HepG2 (cell line): ENCODE results near the gene BTN1A1. TPM values are rescaled to one million over a fixed set of nuclear protein-coding genes. Genes with fewer than 3 reads are reported as not detected.

Experiments used
- CCDC6 ChIP-seq: sonication (generic); formaldehyde crosslinking; IDR thresholded peaks from 2 replicates; pipeline ENCODE4 v1.8.1; 2022; ENCODE audit warnings: mild to moderate bottlenecking, missing genetic modification reagents, moderate library complexity
- FOXP1 ChIP-seq, 2 experiments: fragments of 450-650 bp in 1 of 2; IDR thresholded peaks; 2 replicates each; pipeline ENCODE4 v1.6.1; 2017 to 2018; ENCODE audit warnings: antibody characterized with exemption in 1 of 2
- HNF1B ChIP-seq: sonication (generic); formaldehyde crosslinking; IDR thresholded peaks from 2 replicates; pipeline ENCODE4 v1.5.1; 2020; ENCODE audit warnings: mild to moderate bottlenecking, moderate library complexity, missing genetic modification reagents
- PRDM4 ChIP-seq: sonication (generic); formaldehyde crosslinking; IDR thresholded peaks from 2 replicates; pipeline ENCODE4 v1.9.0; 2021; ENCODE audit warnings: missing genetic modification reagents, borderline replicate concordance
- RXRA ChIP-seq: sonication (generic); formaldehyde crosslinking; IDR thresholded peaks from 2 replicates; pipeline ENCODE4 v1.5.1; 2020; ENCODE audit warnings: missing genetic modification reagents
- SP1 ChIP-seq, 2 experiments: fragments of 450-650 bp in 1 of 2; sonication (generic) in 1 of 2; formaldehyde crosslinking in 1 of 2; IDR thresholded peaks; 2 replicates each; pipeline versions ENCODE4 v1.4.0 to v1.6.1; 2016 to 2020; ENCODE audit warnings: missing genetic modification reagents in 1 of 2
- STAT5B ChIP-seq: sonication (generic); formaldehyde crosslinking; IDR thresholded peaks from 2 replicates; pipeline ENCODE4 v1.4.0; 2020; ENCODE audit warnings: missing genetic modification reagents
- ZBTB8A ChIP-seq: sonication (generic); formaldehyde crosslinking; IDR thresholded peaks from 2 replicates; pipeline ENCODE4 v1.4.0; 2020; ENCODE audit warnings: mild to moderate bottlenecking, low read depth, missing genetic modification reagents, borderline replicate concordance
- ZGPAT ChIP-seq: IDR thresholded peaks from 2 replicates; pipeline ENCODE4 v1.6.1; 2016; ENCODE audit warnings: mild to moderate bottlenecking
- ZMYM3 ChIP-seq: sonication (generic); formaldehyde crosslinking; IDR thresholded peaks from 2 replicates; pipeline ENCODE4 v1.5.1; 2020; ENCODE audit warnings: mild to moderate bottlenecking, missing genetic modification reagents
- ZNF124 ChIP-seq: sonication (generic); formaldehyde crosslinking; IDR thresholded peaks from 2 replicates; pipeline ENCODE4 v1.4.0; 2020; ENCODE audit warnings: missing genetic modification reagents
- ZNF205 ChIP-seq: IDR thresholded peaks from 2 replicates; pipeline ENCODE4 v1.6.1; 2018; ENCODE audit warnings: missing biosample characterization, missing genetic modification reagents
- ZNF367 ChIP-seq: sonication (generic); formaldehyde crosslinking; IDR thresholded peaks from 2 replicates; pipeline ENCODE4 v1.4.0; 2020; ENCODE audit warnings: missing genetic modification reagents, borderline replicate concordance
- ZNF629 ChIP-seq: sonication (generic); formaldehyde crosslinking; conservative IDR thresholded peaks from 2 replicates; pipeline ENCODE4 v1.5.0; 2020; ENCODE audit warnings: missing genetic modification reagents
- ZNF703 ChIP-seq: sonication (generic); formaldehyde crosslinking; IDR thresholded peaks from 2 replicates; pipeline ENCODE4 v1.5.1; 2020; ENCODE audit warnings: missing genetic modification reagents, mild to moderate bottlenecking, moderate library complexity, borderline replicate concordance
- polyA plus RNA-seq, 8 experiments: library from polyadenylated mRNA; depleted of rRNA in 3 of 8; stranded (reverse) in 7 of 8; unstranded in 1 of 8; fragments of >200 nt; fragmentation: Illumina TruSeq in 4 of 8; extraction: Trizol in 4 of 8; gene quantifications; 2 replicates each; pipeline versions ENCODE4 v1.2.1 to v1.2.3, GENCODE V29; 2011 to 2016; ENCODE audit warnings: low read depth in 4 of 8, missing spikeins in 1 of 8, mixed read lengths in 1 of 8; ENCODE audit not compliant: insufficient read depth in 1 of 8
- total RNA-seq, 5 experiments: library from RNA; depleted of rRNA; stranded (reverse); fragments of >200 nt; fragmentation: Illumina TruSeq; extraction: Trizol; gene quantifications; 2 replicates each; pipeline ENCODE4 v1.2.3, GENCODE V29; 2016; ENCODE audit warnings: low read depth in 1 of 5
- TF ChIP-seq, protein P1 (sequence below): sonication (generic); formaldehyde crosslinking; IDR thresholded peaks from 2 replicates; pipeline ENCODE4 v1.4.0; 2020; ENCODE audit warnings: missing genetic modification reagents, borderline replicate concordance
- TF ChIP-seq, protein P2 (sequence below): sonication (generic); formaldehyde crosslinking; IDR thresholded peaks from 2 replicates; pipeline ENCODE4 v1.9.0; 2021; ENCODE audit warnings: missing genetic modification reagents, borderline replicate concordance

The BTN1A1 gene
- total and polyA plus RNA-seq, 2 of the 13 experiments (the other 11 are each of a cell fraction or from before 2014, with no cell fraction given): 0.04 TPM; not detected in 1

DNA sequence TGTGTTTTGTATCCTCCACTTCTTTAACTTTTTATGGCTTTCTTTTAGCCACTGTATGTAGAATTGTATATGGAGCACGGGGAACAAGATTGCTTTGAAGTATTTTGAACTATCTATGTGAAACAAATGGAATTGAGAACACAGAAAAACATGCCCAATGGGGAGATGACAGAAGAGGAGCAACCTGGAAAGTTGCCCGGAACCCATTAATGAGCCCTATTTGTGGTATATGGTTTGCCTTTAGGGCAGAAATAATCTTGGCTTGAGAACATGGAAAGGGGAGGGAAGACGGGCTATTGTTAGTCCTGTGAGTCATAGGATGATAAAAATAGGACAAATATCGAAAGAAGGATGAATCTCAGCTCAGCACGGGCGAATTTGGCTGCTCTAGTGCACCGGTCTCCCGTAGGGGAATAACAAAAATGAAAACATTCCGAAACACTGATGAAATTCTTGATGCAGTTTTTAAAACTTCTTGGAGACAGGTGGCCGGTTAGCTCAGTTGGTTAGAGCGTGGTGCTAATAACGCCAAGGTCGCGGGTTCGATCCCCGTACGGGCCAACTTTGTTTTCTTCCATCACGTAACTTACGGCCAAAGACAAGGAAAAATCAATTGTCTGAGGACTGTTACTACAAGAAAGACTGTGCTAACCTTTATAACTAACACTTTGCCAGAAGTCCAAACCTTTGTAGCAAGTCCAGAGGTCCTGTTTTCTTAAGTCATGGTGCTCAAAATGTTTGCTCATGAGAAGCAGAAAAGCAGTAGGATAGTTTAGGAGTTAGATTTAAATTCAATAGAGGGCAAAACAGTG lies 53.7 kb downstream of the BTN1A1 start (continued):
- TF ChIP-seq PRDM4 (CRISPR knock-in tag) (no peak), ZBTB8A (CRISPR knock-in tag) (no peak; the same call in 1 of the 2 replicates), HNF1B (CRISPR knock-in tag) (0 out of 2 replicates have a peak, but pooled peaks have one; percentile 30), SP1 (IDR thresholded peaks at IDR 0.05) (no peak), SP1 (CRISPR knock-in tag; IDR thresholded peaks at IDR 0.05) (no peak), ZNF124 (CRISPR knock-in tag) (peak; percentile 88; the same call in 1 of the 2 replicates), ZNF629 (CRISPR knock-in tag) (peak; percentile 52), ZNF703 (CRISPR knock-in tag) (0 out of 2 replicates have a peak, but pooled peaks have one; percentile 13), ZGPAT (peak; percentile 74), FOXP1 (IDR thresholded peaks at IDR 0.05) (no peak), FOXP1 (CRISPR knock-in tag; IDR thresholded peaks at IDR 0.05) (peak; percentile 23; the same call in 1 of the 2 replicates), ZNF205 (CRISPR knock-in tag) (peak; percentile 52; the same call in 1 of the 2 replicates), RXRA (CRISPR knock-in tag) (peak; percentile 27; the same call in 1 of the 2 replicates), ZNF367 (CRISPR knock-in tag) (no peak), ZMYM3 (CRISPR knock-in tag) (0 out of 2 replicates have a peak, but pooled peaks have one; percentile 44), STAT5B (CRISPR knock-in tag) (0 out of 2 replicates have a peak, but pooled peaks have one; percentile 49), CCDC6 (CRISPR knock-in tag) (no peak)
- TF ChIP-seq, protein P1, sequence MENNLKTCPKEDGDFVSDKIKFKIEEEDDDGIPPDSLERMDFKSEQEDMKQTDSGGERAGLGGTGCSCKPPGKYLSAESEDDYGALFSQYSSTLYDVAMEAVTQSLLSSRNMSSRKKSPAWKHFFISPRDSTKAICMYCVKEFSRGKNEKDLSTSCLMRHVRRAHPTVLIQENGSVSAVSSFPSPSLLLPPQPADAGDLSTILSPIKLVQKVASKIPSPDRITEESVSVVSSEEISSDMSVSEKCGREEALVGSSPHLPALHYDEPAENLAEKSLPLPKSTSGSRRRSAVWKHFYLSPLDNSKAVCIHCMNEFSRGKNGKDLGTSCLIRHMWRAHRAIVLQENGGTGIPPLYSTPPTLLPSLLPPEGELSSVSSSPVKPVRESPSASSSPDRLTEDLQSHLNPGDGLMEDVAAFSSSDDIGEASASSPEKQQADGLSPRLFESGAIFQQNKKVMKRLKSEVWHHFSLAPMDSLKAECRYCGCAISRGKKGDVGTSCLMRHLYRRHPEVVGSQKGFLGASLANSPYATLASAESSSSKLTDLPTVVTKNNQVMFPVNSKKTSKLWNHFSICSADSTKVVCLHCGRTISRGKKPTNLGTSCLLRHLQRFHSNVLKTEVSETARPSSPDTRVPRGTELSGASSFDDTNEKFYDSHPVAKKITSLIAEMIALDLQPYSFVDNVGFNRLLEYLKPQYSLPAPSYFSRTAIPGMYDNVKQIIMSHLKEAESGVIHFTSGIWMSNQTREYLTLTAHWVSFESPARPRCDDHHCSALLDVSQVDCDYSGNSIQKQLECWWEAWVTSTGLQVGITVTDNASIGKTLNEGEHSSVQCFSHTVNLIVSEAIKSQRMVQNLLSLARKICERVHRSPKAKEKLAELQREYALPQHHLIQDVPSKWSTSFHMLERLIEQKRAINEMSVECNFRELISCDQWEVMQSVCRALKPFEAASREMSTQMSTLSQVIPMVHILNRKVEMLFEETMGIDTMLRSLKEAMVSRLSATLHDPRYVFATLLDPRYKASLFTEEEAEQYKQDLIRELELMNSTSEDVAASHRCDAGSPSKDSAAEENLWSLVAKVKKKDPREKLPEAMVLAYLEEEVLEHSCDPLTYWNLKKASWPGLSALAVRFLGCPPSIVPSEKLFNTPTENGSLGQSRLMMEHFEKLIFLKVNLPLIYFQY (CRISPR knock-in tag): peak; percentile 65; the same call in 1 of the 2 replicates
- TF ChIP-seq, protein P2, sequence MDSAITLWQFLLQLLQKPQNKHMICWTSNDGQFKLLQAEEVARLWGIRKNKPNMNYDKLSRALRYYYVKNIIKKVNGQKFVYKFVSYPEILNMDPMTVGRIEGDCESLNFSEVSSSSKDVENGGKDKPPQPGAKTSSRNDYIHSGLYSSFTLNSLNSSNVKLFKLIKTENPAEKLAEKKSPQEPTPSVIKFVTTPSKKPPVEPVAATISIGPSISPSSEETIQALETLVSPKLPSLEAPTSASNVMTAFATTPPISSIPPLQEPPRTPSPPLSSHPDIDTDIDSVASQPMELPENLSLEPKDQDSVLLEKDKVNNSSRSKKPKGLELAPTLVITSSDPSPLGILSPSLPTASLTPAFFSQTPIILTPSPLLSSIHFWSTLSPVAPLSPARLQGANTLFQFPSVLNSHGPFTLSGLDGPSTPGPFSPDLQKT: no peak
